Coronary artery (tissue), 2 donors: Measurements from ENCODE around the gene LDB1.

Experiments
- DNase-seq: peaks from one replicate; pipeline ENCODE4 v3.0.0-alpha.2; 2017; ENCODE audit warnings: low spot score
- H3K27ac ChIP-seq, 2 donors: fragments of 200-600 bp; sonication (generic); one replicate each; pipeline ENCODE4 v1.5.1; 2016 to 2019
- H3K4me3 ChIP-seq: fragments of 200-600 bp; sonication (generic); 2 replicates; pipeline ENCODE4 v1.5.1; 2016; ENCODE audit warnings: mild to moderate bottlenecking, moderate library complexity
- TF ChIP-seq, protein P1 (sequence below): fragments of 200-600 bp; sonication (generic); IDR thresholded peaks from one replicate; pipeline ENCODE4 v1.5.1; 2019; ENCODE audit warnings: antibody characterized with exemption

Gene LDB1

DNA sequence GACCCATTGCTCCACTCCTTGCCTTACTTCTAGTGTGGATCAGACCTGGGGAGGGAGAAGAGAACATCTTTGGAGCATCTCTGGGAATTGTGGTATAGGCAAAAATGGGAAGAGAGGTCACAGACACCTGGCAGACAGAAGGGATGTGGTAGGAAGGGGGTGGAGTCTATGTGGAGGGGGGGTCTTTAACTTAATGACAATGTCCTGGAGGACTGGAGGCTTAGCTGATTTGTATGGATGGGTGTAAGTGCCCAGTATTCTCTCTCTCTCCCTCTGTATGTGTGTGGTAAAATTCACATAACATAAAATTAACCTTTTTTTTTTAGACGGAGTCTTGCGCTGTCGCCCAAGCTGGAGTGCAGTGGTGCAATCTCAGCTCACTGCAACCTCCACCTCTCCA, 3.1 kb upstream of the LDB1 start:
- Histone ChIP-seq H3K4me3 (no peak overlapping the region), H3K27ac (no peak overlapping the region)
- no peak for DNase-seq
- TF ChIP-seq, protein P1, sequence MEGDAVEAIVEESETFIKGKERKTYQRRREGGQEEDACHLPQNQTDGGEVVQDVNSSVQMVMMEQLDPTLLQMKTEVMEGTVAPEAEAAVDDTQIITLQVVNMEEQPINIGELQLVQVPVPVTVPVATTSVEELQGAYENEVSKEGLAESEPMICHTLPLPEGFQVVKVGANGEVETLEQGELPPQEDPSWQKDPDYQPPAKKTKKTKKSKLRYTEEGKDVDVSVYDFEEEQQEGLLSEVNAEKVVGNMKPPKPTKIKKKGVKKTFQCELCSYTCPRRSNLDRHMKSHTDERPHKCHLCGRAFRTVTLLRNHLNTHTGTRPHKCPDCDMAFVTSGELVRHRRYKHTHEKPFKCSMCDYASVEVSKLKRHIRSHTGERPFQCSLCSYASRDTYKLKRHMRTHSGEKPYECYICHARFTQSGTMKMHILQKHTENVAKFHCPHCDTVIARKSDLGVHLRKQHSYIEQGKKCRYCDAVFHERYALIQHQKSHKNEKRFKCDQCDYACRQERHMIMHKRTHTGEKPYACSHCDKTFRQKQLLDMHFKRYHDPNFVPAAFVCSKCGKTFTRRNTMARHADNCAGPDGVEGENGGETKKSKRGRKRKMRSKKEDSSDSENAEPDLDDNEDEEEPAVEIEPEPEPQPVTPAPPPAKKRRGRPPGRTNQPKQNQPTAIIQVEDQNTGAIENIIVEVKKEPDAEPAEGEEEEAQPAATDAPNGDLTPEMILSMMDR: no peak

DNA sequence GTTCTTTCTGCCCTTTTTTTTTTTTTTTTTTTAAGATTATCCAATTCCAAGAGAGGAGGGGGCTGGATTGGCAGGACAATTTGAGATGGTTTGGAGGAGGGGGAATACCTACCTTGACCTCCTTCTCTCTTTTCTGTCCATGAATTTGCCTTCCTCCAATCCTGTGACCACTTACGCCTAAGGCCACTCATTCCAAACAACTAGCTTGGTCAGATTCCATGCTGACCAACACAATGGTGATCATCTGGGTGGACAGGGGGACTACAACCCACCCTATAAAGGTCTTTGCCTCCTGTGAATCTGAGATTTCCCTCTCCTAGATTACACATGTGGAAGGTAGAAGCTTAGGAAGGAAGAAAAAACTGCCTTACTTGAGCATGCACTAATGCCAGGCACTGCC, 2.3 kb upstream of the LDB1 start:
- TF ChIP-seq, protein P1: no peak
- Histone ChIP-seq H3K27ac (no peak overlapping the region), H3K4me3 (no peak overlapping the region)
- DNase-seq: no peak

DNA sequence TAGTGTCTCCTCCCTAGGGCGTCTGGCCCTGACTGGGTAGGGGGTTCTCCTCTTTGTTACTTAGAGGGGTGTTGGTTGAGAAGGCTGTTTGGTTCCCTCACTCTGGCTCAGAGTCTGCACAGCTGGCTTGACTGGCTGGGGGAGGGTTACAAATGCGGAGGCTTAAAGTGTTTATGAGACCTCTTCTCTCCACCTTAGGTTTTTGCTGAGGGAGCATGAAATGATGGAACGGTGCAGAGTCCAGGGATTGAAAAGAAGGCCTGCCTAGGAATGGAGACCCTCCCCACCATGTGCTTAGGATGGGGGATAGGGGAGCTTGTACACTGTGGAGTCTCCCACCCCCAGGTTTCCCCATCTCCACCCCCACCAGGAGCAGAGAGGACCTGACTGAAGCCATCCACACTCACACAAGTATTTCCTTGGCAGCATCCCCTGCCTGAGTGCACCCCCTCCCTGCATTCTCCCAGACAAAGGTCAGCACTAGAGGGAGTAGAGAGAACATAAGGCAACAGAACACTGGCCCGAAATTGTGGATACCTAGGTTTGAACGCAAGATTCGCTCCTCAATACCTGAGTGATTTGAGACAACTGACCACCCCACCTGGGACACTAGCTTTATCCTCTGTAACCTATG, 1.7 kb upstream of the LDB1 start:
- no peak for DNase-seq
- peak overlapping the region; percentile 99 to 100 for H3K27ac ChIP-seq
- TF ChIP-seq, protein P1: no peak

DNA sequence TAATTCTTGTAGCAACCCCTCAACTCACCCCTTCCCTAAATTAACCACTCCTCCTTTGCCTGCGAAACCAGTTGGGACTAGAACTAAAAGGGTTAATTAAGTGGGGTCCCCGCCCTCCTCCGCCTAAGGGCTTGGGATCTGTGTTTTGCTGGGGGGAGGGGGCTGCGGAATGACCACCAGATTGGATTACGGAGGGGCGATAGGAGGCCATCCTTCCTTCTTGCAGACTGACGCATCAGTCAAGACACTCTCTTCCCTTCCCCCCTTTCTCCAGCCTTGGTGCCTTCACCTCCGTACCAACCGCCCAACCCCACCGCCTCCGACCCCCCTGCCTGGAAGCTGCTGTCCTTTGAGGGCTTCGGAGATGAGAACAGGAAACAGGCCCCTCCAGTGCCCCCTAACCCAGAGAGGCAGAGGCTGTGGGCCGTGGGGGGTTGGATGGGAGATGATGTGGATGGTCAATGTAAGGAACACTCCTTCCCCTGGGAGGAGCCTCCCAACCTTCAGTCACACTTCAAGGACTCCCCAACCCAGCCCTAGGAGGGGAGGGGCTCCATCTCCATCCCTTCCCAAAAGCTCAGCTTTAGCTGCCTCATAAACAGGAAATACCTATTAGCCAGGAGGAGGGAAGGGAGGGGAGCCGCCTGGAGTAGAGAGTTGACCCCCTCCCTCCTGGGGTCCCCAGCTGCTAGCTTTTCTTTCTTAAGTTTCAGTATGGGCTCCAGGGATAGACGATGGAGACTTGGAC, 997 bp upstream of the LDB1 start:
- DNase-seq: no peak
- TF ChIP-seq, protein P1: no peak
- H3K4me3 ChIP-seq: peak overlapping the region; percentile 96
- peak overlapping the region; percentile 99 to 100 for H3K27ac ChIP-seq

More for the DNA sequence above, 1.7 kb upstream of the LDB1 start:
- peak overlapping the region; percentile 96 for H3K4me3 ChIP-seq

DNA sequence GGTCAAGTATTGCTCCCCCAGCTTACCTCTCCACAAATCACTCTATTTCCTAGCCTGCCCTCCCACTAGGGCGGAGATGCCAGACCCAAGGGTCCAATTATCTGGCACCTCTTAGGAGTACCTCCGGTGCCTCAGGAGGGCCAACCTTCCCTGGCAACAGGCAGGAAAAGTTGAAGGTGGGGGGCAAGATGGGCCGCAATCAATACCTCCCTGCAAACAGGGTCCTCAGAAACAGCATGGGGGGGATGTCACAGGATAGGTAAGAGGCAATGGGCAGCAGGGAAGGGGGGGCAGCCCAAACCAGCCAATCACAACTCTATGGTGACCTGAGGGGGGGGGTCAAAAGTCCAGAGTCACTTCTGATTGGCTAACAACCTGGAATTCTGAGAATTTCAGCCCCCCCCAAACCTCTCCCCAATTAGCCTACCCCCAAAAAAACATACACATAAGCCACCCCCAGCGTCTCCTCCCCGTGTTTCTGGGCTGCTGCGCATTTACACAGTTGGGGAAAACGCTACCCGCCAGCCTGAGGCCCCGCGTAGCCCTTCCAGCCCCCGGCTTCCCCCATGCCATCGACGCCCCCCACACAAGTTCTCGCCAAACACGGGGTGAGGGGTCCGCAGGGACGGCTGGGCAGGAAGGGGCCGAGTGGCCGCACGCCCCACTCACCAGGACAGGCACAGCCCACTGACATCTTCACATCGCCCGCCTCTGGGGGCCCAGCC, 589 bp downstream of the LDB1 start:
- H3K4me3 ChIP-seq: peak overlapping the region; percentile 96
- TF ChIP-seq, protein P1: no peak
- peak overlapping the region; percentile 99 to 100 for H3K27ac ChIP-seq
- DNase-seq: peak; percentile 88

DNA sequence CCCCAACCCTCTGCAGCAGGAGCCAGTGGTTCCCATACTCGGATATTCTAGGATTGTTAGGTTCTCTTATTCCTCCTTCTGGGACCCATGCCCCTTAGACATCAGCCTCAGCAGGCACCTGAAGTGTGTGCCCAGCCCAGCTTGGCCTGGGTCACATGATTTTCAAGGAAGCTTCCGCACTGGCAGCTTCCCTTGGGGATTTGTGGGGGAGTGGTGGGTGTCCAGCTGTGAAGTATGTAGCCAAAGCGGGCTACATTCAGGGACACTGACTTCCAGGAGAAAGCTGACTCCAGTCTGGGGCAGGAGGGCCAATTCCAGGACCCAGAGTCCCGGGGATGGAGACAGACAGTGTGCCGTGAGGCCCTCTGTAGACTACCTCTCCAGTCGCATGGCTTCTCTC, 1.3 kb downstream of the LDB1 start:
- Histone ChIP-seq H3K27ac (peak overlapping the region; percentile 99 to 100), H3K4me3 (peak overlapping the region; percentile 96)
- no peak for DNase-seq
- TF ChIP-seq, protein P1: no peak
